Type B pancreatic cell (in vitro differentiated cells): ENCODE data around the gene IDH3G. TPM values are rescaled to one million over a fixed set of nuclear protein-coding genes. Genes with fewer than 3 reads are reported as not detected.

Experiments
- DNase-seq: peaks from one replicate; pipeline ENCODE4 v3.0.0; 2021; ENCODE audit warnings: mixed read lengths; ENCODE audit not compliant: unreplicated experiment; ENCODE audit errors: extremely low spot score
- H3K27ac Mint-ChIP-seq: 2 replicates; pipeline ENCODE4 v1.8.0; 2021; ENCODE audit warnings: mild to moderate bottlenecking, mixed read lengths
- H3K27me3 Mint-ChIP-seq: 2 replicates; pipeline ENCODE4 v1.8.0; 2021; ENCODE audit warnings: mixed read lengths
- H3K36me3 Mint-ChIP-seq: 2 replicates; pipeline ENCODE4 v1.8.0; 2021; ENCODE audit warnings: mixed read lengths
- H3K4me1 Mint-ChIP-seq: one replicate; pipeline ENCODE4 v1.8.0; 2021; ENCODE audit warnings: mixed read lengths; ENCODE audit not compliant: unreplicated experiment
- H3K4me3 Mint-ChIP-seq: 2 replicates; pipeline ENCODE4 v1.8.0; 2021; ENCODE audit warnings: mild to moderate bottlenecking, mixed read lengths
- H3K9me3 Mint-ChIP-seq: 2 replicates; pipeline ENCODE4 v1.8.0; 2021; ENCODE audit warnings: mixed read lengths
- total RNA-seq: library from RNA; stranded (reverse); gene quantifications from 2 replicates; pipeline ENCODE4 v1.2.1, GENCODE V29; 2021; ENCODE audit warnings: low replicate concordance
- TF ChIP-seq, protein P1 (sequence below): fragments of 200-600 bp; sonication (generic); conservative IDR thresholded peaks from 2 replicates; pipeline ENCODE4 v1.5.0; 2021; ENCODE audit warnings: antibody characterized with exemption, mild to moderate bottlenecking

Gene IDH3G
- total RNA-seq, 1 donor from 2014 or later = 50.0 TPM

DNA sequence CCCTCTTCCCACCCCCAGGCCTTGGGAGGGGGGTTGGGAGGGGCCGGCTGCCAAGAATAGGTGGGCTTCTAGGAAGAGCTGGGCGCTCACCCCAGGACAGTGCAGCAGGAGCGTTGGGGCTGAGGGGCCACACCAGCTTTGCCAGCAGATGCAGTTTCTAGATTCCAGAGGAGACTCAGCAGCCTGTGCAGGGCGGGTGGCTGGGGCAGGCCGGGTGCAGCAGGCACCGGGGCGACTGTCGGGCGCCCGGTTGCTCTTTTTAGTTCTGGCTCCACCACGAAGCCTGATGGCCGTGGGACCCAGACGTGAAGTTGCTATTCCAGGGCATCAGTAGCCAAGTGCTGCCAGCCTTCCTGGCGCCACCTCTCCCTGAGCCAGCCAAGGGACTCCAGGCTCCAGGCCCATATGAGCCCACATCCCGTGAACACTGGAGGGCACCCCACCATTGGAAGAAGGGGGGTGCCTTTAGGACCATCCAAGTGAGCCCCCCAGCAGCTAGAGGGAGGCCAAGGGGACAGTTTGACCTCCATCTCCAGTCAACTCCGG is 6.1 kb upstream of the IDH3G start:
- TF ChIP-seq, protein P1, sequence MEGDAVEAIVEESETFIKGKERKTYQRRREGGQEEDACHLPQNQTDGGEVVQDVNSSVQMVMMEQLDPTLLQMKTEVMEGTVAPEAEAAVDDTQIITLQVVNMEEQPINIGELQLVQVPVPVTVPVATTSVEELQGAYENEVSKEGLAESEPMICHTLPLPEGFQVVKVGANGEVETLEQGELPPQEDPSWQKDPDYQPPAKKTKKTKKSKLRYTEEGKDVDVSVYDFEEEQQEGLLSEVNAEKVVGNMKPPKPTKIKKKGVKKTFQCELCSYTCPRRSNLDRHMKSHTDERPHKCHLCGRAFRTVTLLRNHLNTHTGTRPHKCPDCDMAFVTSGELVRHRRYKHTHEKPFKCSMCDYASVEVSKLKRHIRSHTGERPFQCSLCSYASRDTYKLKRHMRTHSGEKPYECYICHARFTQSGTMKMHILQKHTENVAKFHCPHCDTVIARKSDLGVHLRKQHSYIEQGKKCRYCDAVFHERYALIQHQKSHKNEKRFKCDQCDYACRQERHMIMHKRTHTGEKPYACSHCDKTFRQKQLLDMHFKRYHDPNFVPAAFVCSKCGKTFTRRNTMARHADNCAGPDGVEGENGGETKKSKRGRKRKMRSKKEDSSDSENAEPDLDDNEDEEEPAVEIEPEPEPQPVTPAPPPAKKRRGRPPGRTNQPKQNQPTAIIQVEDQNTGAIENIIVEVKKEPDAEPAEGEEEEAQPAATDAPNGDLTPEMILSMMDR = no peak
- H3K9me3 Mint-ChIP-seq = no peaks in the 10 kb centered on the region
- DNase-seq = no peak
- no peaks in the 10 kb centered on the region for H3K36me3 Mint-ChIP-seq
- no peak overlapping the region for H3K27ac Mint-ChIP-seq
- H3K4me1 Mint-ChIP-seq = peaks cover 4% of the 10 kb centered on the region
- no peaks in the 10 kb centered on the region for H3K27me3 Mint-ChIP-seq
- H3K4me3 Mint-ChIP-seq = no peak overlapping the region

DNA sequence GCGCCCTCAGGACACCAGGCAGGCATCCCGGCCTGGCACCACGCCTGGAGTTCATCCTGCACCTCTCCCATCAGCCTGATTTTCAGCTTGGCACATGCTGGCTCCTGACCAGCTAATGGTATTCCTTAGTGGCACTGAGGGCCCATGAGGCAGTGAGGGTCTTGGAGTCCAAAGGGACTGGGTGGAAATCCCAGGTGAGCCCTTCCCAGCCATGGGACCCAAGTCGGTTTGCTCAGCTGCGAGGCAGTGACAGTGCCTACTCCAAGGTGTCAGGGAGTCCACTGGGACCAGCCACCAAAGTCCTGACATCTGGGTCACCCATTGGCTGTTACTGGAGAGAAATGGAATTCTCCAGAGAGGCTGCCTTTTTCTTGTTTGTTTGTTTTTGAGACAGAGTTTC is 5.2 kb upstream of the IDH3G start:
- no peaks in the 10 kb centered on the region for H3K27me3 Mint-ChIP-seq
- no peaks in the 10 kb centered on the region for H3K36me3 Mint-ChIP-seq
- TF ChIP-seq, protein P1 = no peak
- no peak overlapping the region for H3K27ac Mint-ChIP-seq
- H3K4me1 Mint-ChIP-seq = peaks cover 4% of the 10 kb centered on the region
- no peaks in the 10 kb centered on the region for H3K9me3 Mint-ChIP-seq
- no peak overlapping the region for H3K4me3 Mint-ChIP-seq
- DNase-seq = no peak

DNA sequence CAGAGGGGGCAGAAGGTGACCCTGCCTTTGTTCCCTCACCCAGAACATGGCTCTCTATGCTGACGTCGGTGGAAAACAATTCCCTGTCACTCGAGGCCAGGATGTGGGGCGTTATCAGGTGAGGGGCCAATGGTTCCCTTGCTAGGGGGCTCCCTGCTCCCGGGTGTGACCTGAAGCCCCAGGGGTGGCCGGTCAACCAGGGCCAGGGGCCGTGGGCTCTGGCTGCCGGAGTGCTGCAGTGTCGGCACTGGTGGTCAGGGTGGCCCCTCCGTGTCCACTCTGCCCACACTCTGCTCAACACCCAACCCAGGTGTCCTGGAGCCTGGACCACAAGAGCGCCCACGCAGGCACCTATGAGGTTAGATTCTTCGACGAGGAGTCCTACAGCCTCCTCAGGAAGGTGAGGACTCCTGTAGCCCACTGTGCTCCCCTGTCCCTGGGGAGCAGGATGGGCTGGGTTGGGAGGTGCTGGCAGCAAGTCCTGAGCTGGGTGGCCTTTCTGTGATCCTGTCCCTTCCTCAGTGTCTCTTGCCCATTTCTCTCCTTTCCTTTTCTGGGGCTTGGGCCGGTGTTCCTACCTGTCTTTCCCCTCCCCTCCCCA is 3.3 kb upstream of the IDH3G start:
- H3K27ac Mint-ChIP-seq = no peak overlapping the region
- H3K4me1 Mint-ChIP-seq = peaks cover 8% of the 10 kb centered on the region
- H3K27me3 Mint-ChIP-seq = no peaks in the 10 kb centered on the region
- no peaks in the 10 kb centered on the region for H3K36me3 Mint-ChIP-seq
- no peaks in the 10 kb centered on the region for H3K9me3 Mint-ChIP-seq
- TF ChIP-seq, protein P1 = no peak
- no peak overlapping the region for H3K4me3 Mint-ChIP-seq
- no peak for DNase-seq

DNA sequence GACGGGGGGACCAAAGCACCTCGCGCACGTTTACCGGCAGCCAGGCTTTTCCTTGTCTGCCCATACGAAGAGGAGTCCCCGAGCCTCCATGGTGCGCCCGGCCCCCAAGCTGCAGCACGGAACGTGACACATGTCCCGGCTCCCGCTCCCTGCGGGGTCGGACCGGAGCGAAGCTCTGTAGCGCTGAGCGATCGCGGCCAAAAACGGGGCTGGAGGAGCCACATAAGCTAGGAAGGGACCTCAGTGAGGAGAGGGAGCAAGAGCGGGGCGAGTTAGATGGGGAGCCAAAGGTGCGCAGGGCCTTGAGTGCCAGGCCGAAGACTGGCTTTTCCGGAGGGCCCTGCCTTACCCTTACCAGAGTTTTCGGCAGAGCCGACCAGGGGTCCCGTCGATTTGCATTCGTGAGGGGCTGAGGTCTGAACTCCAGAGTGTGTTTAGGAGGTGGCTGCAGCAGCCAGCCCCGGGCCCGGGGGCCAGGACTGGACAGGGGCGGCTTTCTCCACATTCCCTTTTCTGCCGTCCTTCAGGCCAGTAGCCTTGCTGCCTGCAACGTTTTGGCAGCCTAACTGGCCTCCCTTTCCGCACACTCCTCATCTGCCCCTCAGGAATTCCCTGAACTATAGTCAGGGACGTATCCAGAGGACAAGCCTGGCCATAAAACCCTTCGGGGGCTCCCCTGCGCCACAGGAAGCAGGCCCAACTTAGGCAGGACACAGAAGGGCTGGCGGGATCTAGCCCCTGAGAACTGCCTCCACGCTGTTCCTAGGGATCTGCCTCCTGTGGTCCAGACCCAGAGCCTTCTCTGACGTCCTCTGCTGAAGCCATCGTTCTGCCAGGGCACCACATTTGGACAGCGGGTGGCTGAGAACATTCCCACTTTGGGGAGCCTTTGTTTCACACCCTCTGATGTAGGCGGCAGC is 982 bp upstream of the IDH3G start:
- H3K9me3 Mint-ChIP-seq = no peaks in the 10 kb centered on the region
- H3K4me3 Mint-ChIP-seq = peak overlapping the region; percentile 91
- TF ChIP-seq, protein P1 = no peak
- H3K4me1 Mint-ChIP-seq = peaks cover 8% of the 10 kb centered on the region
- no peaks in the 10 kb centered on the region for H3K36me3 Mint-ChIP-seq
- no peak overlapping the region for H3K27ac Mint-ChIP-seq
- DNase-seq = no peak
- H3K27me3 Mint-ChIP-seq = no peaks in the 10 kb centered on the region

DNA sequence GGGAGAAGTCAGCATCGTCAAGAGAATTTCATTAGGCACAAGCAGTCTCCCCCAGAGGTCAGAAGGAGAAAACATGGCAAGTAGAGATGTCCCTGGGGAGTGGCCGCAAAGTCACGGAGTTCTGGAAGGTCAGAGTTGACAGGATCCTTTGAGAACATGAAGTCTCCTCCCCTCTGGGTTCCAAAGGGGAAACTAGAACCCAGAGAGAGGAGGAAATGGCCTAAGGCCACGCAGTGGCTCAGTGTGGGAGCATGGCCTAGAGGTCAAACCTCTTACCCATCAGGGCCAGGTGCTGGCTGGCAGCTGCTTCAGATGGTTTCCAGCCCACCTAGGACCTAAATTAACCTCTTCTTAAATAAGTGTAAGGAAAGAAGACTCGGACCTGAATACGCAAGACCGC is 884 bp downstream of the IDH3G start:
- no peaks in the 10 kb centered on the region for H3K27me3 Mint-ChIP-seq
- peak overlapping the region; percentile 91 for H3K4me3 Mint-ChIP-seq
- DNase-seq = no peak
- no peaks in the 10 kb centered on the region for H3K36me3 Mint-ChIP-seq
- H3K4me1 Mint-ChIP-seq = peaks cover 8% of the 10 kb centered on the region
- no peaks in the 10 kb centered on the region for H3K9me3 Mint-ChIP-seq
- TF ChIP-seq, protein P1 = no peak
- peak overlapping the region; percentile 72 for H3K27ac Mint-ChIP-seq
